22Rv1 (cell line): ENCODE results near the gene ADAMTS17.

Experiments
- ZFX ChIP-seq: fragments of 450-650 bp; IDR thresholded peaks from 2 replicates; pipeline ENCODE4 v1.6.1; 2017; ENCODE audit warnings: antibody characterized with exemption, borderline replicate concordance
- TF ChIP-seq, protein P1 (sequence below): fragments of 450-650 bp; IDR thresholded peaks from 2 replicates; pipeline ENCODE4 v1.5.1; 2017; ENCODE audit warnings: mild to moderate bottlenecking

GRCh38 chr15:100169615-100170290 lies 172.0 kb downstream of the ADAMTS17 start:
- TF ChIP-seq, protein P1, sequence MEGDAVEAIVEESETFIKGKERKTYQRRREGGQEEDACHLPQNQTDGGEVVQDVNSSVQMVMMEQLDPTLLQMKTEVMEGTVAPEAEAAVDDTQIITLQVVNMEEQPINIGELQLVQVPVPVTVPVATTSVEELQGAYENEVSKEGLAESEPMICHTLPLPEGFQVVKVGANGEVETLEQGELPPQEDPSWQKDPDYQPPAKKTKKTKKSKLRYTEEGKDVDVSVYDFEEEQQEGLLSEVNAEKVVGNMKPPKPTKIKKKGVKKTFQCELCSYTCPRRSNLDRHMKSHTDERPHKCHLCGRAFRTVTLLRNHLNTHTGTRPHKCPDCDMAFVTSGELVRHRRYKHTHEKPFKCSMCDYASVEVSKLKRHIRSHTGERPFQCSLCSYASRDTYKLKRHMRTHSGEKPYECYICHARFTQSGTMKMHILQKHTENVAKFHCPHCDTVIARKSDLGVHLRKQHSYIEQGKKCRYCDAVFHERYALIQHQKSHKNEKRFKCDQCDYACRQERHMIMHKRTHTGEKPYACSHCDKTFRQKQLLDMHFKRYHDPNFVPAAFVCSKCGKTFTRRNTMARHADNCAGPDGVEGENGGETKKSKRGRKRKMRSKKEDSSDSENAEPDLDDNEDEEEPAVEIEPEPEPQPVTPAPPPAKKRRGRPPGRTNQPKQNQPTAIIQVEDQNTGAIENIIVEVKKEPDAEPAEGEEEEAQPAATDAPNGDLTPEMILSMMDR = no peak
- TF ChIP-seq ZFX = no peak
